ENCODE data around the gene MIGA1.
A peak's percentile ranks its signal among the peaks of the same experiment; 100 is the strongest.

Gene MIGA1

DNA sequence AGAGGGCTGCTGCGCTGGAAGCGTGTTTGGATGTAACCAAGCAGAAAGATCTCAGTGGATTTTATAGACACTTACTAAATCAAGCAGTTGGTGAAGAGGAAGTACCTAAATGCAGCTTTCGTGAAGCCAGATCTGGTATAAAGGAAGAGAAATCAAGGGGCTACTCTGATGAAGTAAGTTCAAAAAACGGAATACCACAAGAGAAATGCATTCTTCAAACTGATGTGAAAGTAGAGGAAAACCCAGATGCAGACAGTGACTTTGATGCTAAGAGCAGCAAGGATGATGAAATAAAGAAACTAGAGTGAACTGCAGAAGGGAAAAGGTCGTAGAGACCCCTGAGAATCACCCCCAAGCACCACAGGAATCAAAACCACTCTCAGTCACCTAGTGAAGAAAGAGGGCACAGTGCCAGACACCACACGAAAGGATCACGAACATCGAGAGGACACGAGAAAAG is 68.2 kb downstream of the MIGA1 start:
- DNase-seq = no peak

- DNase-seq = no peak
Observed at GRCh38 chr1:77850082-77850481, 70.6 kb downstream of the MIGA1 start.

DNA sequence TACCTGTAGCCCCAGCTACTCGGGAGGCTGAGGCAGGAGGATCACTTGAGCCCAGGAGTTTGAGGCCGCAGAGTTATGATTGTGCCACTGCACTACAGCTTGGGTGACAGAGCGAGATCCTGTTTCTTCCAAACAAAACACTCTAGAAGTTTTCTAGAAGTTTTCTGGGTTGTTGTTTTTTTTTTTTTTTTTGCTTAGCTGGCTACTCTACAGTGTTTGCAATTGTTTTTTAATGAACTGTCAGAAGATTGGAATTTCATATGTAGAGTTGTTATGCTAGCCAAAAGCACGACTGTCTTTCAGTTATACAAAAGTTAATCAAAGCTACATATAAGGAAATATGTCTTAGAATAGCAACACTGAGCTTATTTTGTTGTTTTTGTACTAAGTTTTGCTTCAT is 78.1 kb downstream of the MIGA1 start:
- DNase-seq = no peak

DNA sequence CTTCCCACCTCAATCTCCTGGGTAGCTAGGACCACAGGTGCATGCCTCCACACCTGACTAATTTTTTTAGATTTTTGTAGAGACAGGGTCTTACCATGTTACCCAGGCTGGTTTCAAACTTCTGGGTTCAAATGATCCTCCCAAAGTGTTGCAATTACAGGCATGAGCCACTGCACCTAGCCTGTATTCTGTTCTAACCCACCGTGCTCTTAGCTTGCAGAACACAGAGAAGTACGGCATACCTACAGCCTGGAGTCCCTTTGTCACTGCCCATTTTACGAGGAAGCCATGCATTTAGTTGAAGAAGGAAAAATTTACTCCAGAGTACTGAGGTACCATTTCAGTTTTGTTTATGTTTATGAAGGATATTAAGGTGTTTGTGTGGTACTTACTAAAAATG is 79.3 kb downstream of the MIGA1 start:
- DNase-seq = no peak

GRCh38 chr1:77859248-77859647 is 79.8 kb downstream of the MIGA1 start:
- no peak for DNase-seq

- DNase-seq = no peak
Observed at GRCh38 chr1:77866296-77866695, 86.8 kb downstream of the MIGA1 start.

- DNase-seq = no peak
Observed at GRCh38 chr1:77872645-77873044, 93.2 kb downstream of the MIGA1 start.

GRCh38 chr1:77873461-77873860 is 94.0 kb downstream of the MIGA1 start:
- no peak for DNase-seq

- no peak for DNase-seq
Observed at GRCh38 chr1:77874804-77875445, 95.5 kb downstream of the MIGA1 start.

DNA sequence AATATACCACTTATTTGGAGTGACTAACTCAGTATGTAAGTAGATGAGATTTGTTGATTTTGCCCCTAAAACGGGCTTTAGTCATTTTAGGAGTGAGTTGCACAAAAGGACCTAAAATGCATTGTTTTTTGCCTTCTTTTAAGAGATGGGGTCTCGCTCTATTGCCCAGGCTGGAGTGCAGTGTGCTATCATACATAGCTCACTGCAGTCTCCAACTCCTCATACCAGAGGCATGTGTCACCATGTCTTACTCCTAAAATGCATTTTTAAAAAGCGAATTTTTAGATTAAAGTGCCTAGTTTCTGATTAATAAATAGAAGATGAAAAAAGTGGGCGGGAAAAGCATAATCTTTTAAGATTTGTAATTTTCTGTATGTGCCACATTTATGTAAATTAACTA is 97.4 kb downstream of the MIGA1 start:
- no peak for DNase-seq

DNA sequence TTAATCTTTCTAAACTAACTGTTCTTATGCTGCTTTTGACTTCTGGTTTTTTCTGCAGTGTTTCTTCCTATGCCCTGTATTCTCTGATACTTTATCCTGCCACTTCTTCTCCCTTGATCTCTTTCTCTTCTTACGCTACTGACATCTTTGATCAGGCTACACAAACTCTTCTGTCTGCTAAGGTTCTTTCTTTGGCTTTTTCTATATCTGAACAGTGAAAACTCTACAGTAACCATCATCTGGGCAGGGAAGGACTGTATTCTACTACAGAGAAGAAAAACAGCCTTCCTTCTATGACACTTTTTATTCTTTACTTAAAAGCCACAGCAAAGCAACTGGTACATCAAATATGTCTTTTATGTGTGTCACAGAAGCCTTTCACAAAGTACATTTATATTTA is 101.6 kb downstream of the MIGA1 start:
- no peak for DNase-seq

- DNase-seq = no peak
Observed at GRCh38 chr1:77882411-77882810, 103.0 kb downstream of the MIGA1 start.

DNA sequence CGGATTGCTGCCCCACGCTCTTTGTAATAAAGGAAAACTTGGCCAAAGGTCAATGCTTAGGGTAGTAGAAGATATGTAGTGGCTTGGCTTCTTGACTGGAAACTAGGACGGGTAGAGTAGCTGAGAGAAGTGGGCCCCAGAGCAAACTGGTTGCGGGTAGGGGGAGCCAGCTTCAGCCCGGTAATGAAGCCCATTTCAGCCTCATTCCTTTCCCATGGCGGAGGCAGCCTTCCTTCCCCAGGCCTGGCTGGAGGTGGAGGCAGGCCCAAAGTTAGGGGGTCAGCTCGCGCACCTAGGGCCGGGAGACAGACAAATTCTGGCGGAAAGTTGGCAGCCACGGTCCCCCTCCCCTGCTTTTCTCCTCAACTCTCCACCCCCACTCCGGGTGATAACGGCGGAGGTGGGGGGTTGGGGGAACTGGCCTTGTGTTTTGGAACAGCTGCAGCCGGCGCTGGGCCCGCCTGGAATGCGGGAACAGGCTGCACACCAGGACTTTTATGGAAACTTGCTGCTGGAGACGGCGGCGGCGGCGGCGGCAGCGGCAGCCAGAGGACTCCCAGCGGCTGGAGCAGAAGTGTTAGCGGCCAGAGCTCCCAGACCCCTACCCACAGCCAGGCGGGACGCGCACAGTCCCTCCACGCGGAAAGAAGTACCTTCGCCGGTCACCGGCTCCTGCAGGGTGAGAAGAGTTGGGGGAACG is 108.8 kb downstream of the MIGA1 start, which contains the start of gene NEXN:
Gene NEXN (plus strand): TSS at position 544 of the 700 bp plus-strand sequence. CDS start 27,483 bp downstream, outside the sequence.
- peak in 1 of 2 donors; percentile 1 for DNase-seq

- DNase-seq = no peak
Observed at GRCh38 chr1:77888781-77889642, 109.6 kb downstream of the MIGA1 start.

DNA sequence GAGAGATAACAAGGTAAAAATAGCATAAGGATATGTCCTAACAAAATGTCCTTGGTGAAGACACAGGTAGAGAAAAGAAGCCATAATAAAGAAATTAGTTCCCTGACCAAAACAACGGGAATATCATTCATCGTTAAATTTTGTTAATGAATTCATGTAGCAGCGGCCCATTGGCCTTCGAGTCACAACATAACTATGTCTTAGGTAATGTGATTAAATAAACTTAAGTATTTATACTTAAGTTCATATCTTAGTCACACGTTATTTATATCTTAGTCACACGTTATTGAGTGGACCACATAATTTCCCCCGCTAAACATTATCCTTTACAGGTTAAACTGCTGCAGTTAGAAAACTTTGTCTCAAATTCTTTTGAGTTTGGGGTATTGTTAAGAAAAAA is 110.2 kb downstream of the MIGA1 start:
- DNase-seq = no peak

DNA sequence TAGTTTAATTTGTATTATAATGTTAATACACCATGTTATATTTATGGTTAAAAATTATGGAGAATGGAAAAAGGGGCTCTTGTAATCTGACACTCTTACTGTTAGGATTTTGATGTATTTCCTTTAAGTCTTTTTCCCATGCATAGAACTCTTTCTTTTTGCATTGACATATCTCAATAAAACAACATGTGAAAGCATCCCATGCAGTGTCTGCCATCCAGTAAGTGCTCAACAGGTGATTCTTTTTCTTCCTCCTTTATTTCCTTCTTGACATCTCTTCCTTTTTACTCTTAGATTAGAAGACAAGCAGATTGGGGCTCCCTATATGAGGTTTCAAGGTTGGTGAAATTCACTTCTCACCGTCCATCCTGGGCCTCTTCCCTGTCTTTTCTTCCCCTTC is 111.8 kb downstream of the MIGA1 start:
- DNase-seq = no peak

DNA sequence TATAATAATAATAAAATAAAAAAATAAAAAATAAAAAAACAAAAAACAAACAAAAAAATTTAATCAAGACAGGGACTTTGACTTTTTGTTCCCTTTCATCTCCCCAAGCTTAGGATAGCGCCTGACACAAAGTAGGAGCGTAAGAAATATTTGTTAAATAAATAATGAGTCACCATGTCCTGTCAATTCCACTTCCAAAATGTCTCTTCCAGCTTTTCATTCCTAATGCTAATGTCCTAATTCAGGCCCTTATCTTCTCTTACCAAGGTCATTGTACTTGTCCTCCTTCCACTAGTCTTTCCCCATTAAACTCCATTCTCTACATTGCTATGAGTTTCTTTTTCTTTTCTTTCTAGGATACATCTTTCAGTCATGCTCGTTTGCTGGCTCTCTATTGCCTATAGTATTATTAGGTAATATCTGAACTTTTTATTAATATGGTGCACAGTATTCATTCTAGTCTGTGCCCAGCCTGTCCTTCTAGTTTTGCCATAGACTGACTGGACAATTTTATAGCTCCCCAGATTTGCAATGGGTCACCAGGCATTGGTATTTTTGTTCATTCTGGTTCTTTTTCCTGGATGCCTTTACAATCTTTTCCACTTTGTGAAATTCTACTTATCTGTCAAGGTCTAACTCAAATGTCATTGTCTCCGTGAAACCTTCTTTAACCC is 120.3 kb downstream of the MIGA1 start:
- DNase-seq = no peak

DNA sequence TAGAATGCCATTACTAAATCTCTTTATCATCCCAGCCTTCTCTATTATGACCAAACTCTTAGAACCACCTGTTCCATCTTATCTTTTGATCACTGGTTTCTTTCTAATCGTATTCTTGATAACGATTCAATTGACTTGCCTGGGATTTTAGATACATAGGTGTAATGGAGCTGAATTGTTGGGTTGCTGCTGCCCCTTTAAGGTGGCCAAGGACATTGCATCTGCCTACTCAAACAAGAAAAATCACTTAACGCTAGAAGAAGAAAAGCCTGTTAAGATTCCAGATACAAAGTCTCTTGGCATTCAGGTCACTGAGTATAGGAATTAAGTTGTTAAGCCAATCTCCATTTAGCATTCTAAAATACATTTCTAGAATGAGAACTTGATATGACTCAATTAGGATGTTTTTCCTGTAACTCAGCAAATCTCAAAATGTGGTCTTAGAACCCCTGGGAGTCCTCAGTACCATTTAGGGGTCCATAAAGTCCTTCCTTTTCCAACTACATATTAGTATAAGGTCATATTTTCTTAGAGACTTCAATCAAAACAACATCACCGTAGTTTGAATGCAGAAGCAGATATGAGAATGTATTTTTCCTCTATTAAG is 121.3 kb downstream of the MIGA1 start:
- no peak for DNase-seq

DNA sequence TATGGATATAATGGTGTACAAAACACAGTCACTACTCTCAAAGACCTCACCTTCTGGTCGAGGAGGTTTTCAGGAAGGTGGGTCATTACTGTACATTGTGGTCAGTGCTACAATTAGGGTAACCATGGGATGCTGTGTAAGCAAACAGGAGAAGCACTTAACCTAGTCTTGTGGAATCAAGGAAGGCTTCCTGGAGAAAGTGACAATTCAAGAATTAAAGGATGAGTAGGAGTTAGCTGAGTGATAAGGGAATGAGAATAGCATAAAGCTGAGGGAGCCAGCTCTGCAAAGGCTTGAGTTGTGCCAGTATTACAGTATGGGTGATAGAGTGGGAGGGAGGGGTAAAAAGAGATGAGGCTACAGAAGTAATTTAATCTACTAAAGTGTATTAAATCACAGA is 126.2 kb downstream of the MIGA1 start:
- DNase-seq = no peak

- DNase-seq = no peak
Observed at GRCh38 chr1:77906019-77906545, 126.6 kb downstream of the MIGA1 start.

GRCh38 chr1:77906624-77907023 is 127.2 kb downstream of the MIGA1 start:
- DNase-seq = no peak

DNA sequence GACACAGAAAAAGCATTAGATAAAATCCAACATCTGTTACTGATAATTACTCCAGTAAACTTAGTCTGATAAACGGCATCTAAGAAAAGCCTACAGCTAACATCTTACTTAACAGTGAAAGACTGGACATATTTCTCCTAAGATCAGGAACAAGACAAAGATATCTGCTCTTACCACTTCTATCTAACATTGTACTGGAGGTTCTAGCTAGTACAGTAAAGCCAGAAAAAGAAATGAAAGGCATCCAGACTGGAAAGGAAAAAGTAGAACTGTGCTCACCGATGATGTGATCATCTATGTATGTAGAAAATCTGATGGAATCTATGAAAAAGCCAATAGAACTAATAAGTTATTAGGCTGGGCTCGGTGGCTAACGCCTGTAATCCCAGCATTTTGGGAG is 130.7 kb downstream of the MIGA1 start:
- no peak for DNase-seq
